Endothelial cell (in vitro differentiated cells): ENCODE results near the gene PYGM. TPM values are rescaled to one million over a fixed set of nuclear protein-coding genes. Genes with fewer than 3 reads are reported as not detected.
A peak's percentile ranks its signal among the peaks of the same experiment; 100 is the strongest.

ENCODE experiments used
- DNase-seq: peaks from one replicate; pipeline ENCODE4 v3.0.0; 2021; ENCODE audit warnings: low spot score
- H3K27ac Mint-ChIP-seq: one replicate; pipeline ENCODE4 v1.8.0; 2021; ENCODE audit warnings: mixed read lengths, inconsistent platforms; ENCODE audit not compliant: unreplicated experiment
- H3K27me3 Mint-ChIP-seq: one replicate; pipeline ENCODE4 v1.8.0; 2021; ENCODE audit warnings: mild to moderate bottlenecking, moderate library complexity, mixed read lengths, inconsistent platforms; ENCODE audit not compliant: unreplicated experiment
- H3K36me3 Mint-ChIP-seq: one replicate; pipeline ENCODE4 v1.8.0; 2021; ENCODE audit warnings: mild to moderate bottlenecking, low read depth, mixed read lengths, inconsistent platforms; ENCODE audit not compliant: unreplicated experiment
- H3K4me1 Mint-ChIP-seq: one replicate; pipeline ENCODE4 v1.8.0; 2021; ENCODE audit warnings: mild to moderate bottlenecking, mixed read lengths, inconsistent platforms; ENCODE audit not compliant: unreplicated experiment
- H3K4me3 Mint-ChIP-seq: one replicate; pipeline ENCODE4 v1.8.0; 2021; ENCODE audit warnings: mild to moderate bottlenecking, mixed read lengths, inconsistent platforms; ENCODE audit not compliant: unreplicated experiment
- H3K9me3 Mint-ChIP-seq: one replicate; pipeline ENCODE4 v1.8.0; 2021; ENCODE audit warnings: mixed read lengths, inconsistent platforms; ENCODE audit not compliant: unreplicated experiment
- CTCF ChIP-seq: fragments of 200-600 bp; sonication (generic); IDR thresholded peaks from one replicate; pipeline ENCODE4 v1.5.0; 2021; ENCODE audit warnings: antibody characterized with exemption; ENCODE audit not compliant: unreplicated experiment
- total RNA-seq: library from RNA; stranded (reverse); fragmentation: NEBNext Ultra II Directional; extraction: Animal tissue kit (Norgen Biotek cat#: 25700); gene quantifications from one replicate; pipeline ENCODE4 v1.2.1, GENCODE V29; 2021; ENCODE audit not compliant: unreplicated experiment

Gene PYGM
- total RNA-seq, 1 donor from 2014 or later: 0.26 TPM

DNA sequence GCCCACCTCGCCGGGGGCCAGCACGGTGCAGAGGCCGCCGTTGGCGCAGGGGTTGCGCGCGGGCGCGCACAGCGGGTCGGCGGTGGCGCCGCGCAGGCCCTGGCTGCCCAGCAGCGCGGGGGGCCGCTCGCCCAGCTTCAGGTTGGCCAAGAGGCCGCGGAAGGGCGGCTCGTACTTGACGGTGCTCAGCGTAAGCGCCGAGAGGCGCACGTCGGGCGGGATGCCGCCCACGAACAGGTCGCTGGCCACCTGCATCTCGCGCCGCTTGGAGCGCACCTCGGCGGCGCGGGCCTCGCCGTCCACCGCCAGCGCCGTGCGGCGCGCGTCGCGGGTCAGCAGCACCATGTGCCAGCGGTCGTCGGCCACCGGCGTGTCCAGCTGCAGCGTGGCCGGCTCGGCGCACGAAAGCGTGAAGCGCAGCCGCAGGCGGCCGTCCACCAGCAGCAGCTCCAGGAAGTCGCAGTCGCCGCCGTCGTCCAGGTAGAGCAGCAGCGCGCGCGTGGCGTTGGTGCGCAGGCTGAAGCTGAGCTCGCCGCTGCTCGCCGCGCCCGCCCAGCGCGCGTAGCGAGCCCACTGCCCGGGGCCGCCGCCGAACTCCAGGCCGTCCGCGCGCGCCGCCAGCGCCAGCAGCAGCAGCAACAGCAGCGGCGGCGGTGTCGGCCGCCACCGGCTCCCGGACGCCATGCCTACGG, 46.6 kb downstream of the PYGM start:
- no peak for TF ChIP-seq CTCF
- Mint-ChIP-seq H3K4me1 (peaks cover 24% of the 10 kb centered on the region), H3K4me3 (no peak overlapping the region), H3K27ac (no peak overlapping the region), H3K36me3 (peaks cover 5% of the 10 kb centered on the region), H3K27me3 (peaks cover 31% of the 10 kb centered on the region), H3K9me3 (no peaks in the 10 kb centered on the region)
- peak; percentile 50 for DNase-seq

GRCh38 chr11:64712430-64713015, 47.3 kb downstream of the PYGM start:
- no peak overlapping the region for H3K27ac Mint-ChIP-seq
- H3K9me3 Mint-ChIP-seq: no peaks in the 10 kb centered on the region
- H3K36me3 Mint-ChIP-seq: peaks cover 5% of the 10 kb centered on the region
- H3K27me3 Mint-ChIP-seq: peaks cover 33% of the 10 kb centered on the region
- H3K4me3 Mint-ChIP-seq: peak overlapping the region; percentile 62
- peaks cover 24% of the 10 kb centered on the region for H3K4me1 Mint-ChIP-seq
- TF ChIP-seq CTCF: no peak
- no peak for DNase-seq

- no peaks in the 10 kb centered on the region for H3K9me3 Mint-ChIP-seq
- no peak for TF ChIP-seq CTCF
- H3K27ac Mint-ChIP-seq: no peak overlapping the region
- H3K36me3 Mint-ChIP-seq: peaks cover 5% of the 10 kb centered on the region
- H3K27me3 Mint-ChIP-seq: peaks cover 33% of the 10 kb centered on the region
- peaks cover 24% of the 10 kb centered on the region for H3K4me1 Mint-ChIP-seq
- H3K4me3 Mint-ChIP-seq: peak overlapping the region; percentile 67
- DNase-seq: no peak
Observed at GRCh38 chr11:64711956-64712362, 47.8 kb downstream of the PYGM start.

GRCh38 chr11:64711138-64711955, 48.4 kb downstream of the PYGM start:
- no peak for DNase-seq
- Mint-ChIP-seq H3K36me3 (peaks cover 5% of the 10 kb centered on the region), H3K27me3 (peaks cover 33% of the 10 kb centered on the region), H3K4me1 (peaks cover 24% of the 10 kb centered on the region), H3K27ac (no peak overlapping the region), H3K9me3 (no peaks in the 10 kb centered on the region), H3K4me3 (peak overlapping the region; percentile 67)
- no peak for TF ChIP-seq CTCF
